Measurements from ENCODE around the gene ANKRD11. TPM values are rescaled to one million over a fixed set of nuclear protein-coding genes. Genes with fewer than 3 reads are reported as not detected.
A peak's percentile ranks its signal among the peaks of the same experiment; 100 is the strongest.

The ANKRD11 gene
- total RNA-seq, 1 donor from 2014 or later: 178 TPM

GRCh38 chr16:89318871-89319630 lies 171.3 kb downstream of the ANKRD11 start:
- H3K27me3 Mint-ChIP-seq: no peaks in the 10 kb centered on the region
- H3K36me3 Mint-ChIP-seq (ENCODE audit: insufficient read depth): peaks cover 3% of the 10 kb centered on the region
- H3K4me1 Mint-ChIP-seq (ENCODE audit: low read depth): peaks cover 49% of the 10 kb centered on the region
- TF ChIP-seq CTCF (IDR thresholded peaks at IDR 0.05; ENCODE audit: unreplicated experiment): no peak
- DNase-seq (ENCODE audit: low spot score, unreplicated experiment): no peak
- no peak overlapping the region for H3K4me3 Mint-ChIP-seq (ENCODE audit: low read depth)
- no peaks in the 10 kb centered on the region for H3K9me3 Mint-ChIP-seq (ENCODE audit: low read depth)
- peak overlapping the region; percentile 93 for H3K27ac Mint-ChIP-seq

- Mint-ChIP-seq H3K27ac (peak overlapping the region; percentile 93), H3K27me3 (no peaks in the 10 kb centered on the region)
Measured at GRCh38 chr16:89318430-89318758, 172.0 kb downstream of the ANKRD11 start.

GRCh38 chr16:89317729-89318429 lies 172.5 kb downstream of the ANKRD11 start:
- peak overlapping the region; percentile 93 for H3K27ac Mint-ChIP-seq
- no peaks in the 10 kb centered on the region for H3K27me3 Mint-ChIP-seq
- H3K4me1 Mint-ChIP-seq (ENCODE audit: low read depth): peaks cover 42% of the 10 kb centered on the region
- TF ChIP-seq CTCF (IDR thresholded peaks at IDR 0.05; ENCODE audit: unreplicated experiment): no peak
- H3K9me3 Mint-ChIP-seq (ENCODE audit: low read depth): no peaks in the 10 kb centered on the region
- DNase-seq (ENCODE audit: low spot score, unreplicated experiment): no peak
- no peak overlapping the region for H3K4me3 Mint-ChIP-seq (ENCODE audit: low read depth)
- peaks cover 3% of the 10 kb centered on the region for H3K36me3 Mint-ChIP-seq (ENCODE audit: insufficient read depth)

More at GRCh38 chr16:89318430-89318758, 172.0 kb downstream of the ANKRD11 start:
- peaks cover 44% of the 10 kb centered on the region for H3K4me1 Mint-ChIP-seq (ENCODE audit: low read depth)
- H3K36me3 Mint-ChIP-seq (ENCODE audit: insufficient read depth): peaks cover 3% of the 10 kb centered on the region
- no peak for TF ChIP-seq CTCF (IDR thresholded peaks at IDR 0.05; ENCODE audit: unreplicated experiment)
- H3K9me3 Mint-ChIP-seq (ENCODE audit: low read depth): no peaks in the 10 kb centered on the region
- no peak for DNase-seq (ENCODE audit: low spot score, unreplicated experiment)
- H3K4me3 Mint-ChIP-seq (ENCODE audit: low read depth): no peak overlapping the region

GRCh38 chr16:89317101-89317671 lies 173.2 kb downstream of the ANKRD11 start:
- peaks cover 37% of the 10 kb centered on the region for H3K4me1 Mint-ChIP-seq (ENCODE audit: low read depth)

More at GRCh38 chr16:89317101-89317671, 173.2 kb downstream of the ANKRD11 start:
- Mint-ChIP-seq H3K9me3 (ENCODE audit: low read depth) (no peaks in the 10 kb centered on the region), H3K27ac (peak overlapping the region; percentile 7), H3K4me3 (ENCODE audit: low read depth) (no peak overlapping the region), H3K27me3 (no peaks in the 10 kb centered on the region), H3K36me3 (ENCODE audit: insufficient read depth) (peaks cover 2% of the 10 kb centered on the region)
- DNase-seq (ENCODE audit: low spot score, unreplicated experiment): no peak
- no peak for TF ChIP-seq CTCF (IDR thresholded peaks at IDR 0.05; ENCODE audit: unreplicated experiment)

Data from progenitor cell of endocrine pancreas (in vitro differentiated cells).